Fibroblast of upper back skin (primary cell): ENCODE results near the gene GRK4.
"Not testable (repeated sequence)": the region's sequence is repeated elsewhere in the genome, so short reads cannot be mapped to it uniquely, and the experiment has no call there.

Experiments
- DNase-seq: peaks from one replicate; pipeline ENCODE4 v3.0.0-alpha.2; 2013

The GRK4 gene

DNA sequence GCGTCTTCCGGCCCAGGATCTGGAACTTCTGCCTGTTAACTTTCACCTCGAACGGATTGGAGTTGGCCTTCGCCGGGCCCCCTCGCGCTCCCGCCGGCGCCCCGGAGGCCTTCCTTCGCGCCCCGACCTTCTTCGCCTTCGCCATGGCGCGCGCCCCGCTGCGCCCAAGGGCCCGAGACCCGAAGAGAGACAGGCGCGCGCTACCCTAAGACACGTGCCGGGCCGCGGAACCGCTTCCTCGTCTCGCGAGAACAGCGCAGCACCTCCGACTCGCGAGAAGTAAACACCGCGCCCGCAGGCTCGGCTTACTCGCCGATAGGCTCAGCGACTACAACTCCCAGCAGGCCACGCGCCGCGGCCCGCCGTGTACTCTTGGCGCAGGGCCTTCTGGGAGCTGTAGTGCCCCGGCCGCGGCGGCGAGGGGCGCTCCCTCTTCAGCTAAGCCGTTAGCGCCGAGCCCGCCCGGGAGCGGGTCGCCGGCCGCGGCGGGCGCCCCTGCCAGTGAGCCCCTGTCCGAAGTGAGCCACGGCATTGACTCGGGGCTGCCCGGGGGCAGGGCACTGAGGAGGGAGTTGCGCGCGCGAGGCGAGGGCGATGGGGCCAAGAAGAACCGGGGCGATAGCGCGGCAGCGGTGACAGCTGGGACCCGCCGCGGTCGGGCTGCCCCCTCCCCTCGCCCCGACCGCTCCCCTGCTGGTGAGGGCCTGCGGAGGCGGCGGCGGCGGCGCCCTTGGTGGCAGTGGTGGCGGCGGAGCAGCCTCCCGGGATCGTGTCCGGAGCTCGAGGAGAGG, at the start of gene GRK4, which contains the start of gene NOP14:
Gene GRK4, plus strand, starts transcription at position 397 of the 791 bp plus-strand sequence. CDS start 500 bp downstream, outside the sequence.
Gene NOP14, minus strand, starts transcription at position 232 of the 791 bp plus-strand sequence. Its CDS starts 87 bp downstream, at position 145.
- peak; percentile 98 for DNase-seq

DNA sequence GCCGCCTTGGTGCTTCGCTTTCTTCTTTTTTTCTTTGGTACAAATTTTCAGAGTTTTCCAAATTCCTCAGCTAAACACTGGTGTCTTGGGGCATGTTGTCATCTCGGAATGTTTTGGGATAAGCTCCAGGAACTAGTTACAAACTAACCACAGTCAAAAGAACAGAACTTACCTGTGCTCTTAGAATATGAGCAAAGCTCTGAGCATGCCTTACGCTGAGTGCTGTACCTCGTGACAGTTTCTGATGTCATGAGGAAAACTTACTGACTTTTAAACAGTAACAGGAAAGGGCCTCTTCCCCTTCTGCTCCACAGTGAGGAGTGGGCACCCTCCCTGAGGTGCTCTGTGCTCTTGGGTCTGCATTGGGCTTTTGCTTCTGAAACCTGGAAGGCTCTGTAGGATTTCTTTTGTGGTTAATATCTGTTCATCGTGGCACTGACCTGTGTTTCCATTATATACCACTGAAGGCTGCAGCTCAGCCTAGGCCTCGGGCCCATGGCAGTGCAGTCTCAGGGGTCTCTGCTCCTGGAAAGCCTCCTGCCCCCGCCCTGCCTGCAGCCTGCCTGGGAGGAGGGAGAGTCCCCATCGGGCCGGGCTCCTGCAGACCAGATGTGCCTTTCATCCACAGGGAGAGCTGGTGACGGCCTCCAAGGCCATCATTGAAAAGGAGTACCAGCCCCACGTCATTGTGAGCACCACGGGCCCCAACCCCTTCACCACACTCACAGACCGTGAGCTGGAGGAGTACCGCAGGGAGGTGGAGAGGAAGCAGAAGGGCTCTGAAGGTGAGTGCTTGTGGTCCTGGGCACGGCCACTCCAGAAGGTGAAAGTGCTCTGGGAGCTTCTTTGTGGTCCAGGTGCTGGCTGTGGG, 48.9 kb upstream of the GRK4 start:
- DNase-seq = no peak

DNA sequence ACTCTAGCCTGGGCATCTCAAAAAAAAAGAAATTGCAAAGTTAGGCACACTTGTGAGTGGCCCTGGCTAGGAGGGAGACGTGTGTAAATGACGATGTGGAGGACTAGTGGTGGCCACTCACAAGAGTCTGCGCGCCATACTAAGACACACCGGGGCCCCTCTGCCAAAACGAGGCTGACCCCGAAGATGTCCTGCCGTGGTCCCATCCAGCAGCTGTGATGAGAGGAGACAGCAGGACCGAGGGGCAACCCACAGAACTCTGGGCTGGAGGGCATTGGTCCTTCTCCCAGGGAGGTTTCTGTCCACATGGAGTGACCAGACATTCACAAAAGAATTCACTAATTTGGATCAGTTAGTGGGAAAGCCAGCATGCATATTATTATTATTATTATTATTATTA, 47.6 kb upstream of the GRK4 start:
- DNase-seq = no peak

DNA sequence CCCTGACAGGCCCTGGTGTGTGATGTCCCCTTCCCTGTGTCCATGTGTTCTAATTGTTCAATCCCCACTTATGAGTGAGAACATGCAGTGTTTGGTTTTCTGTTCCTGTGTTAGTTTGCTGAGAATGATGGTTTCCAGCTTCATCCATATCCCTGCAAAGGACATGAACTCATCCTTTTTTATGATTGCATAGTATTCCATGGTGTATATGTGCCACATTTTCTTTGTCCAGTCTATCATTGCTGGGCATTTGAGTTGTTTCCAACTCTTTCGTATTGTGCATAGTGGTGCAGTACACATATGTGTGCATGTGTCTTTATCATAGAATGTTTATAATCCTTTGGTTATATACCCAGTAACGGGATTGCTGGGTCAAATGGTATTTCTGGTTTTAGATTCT, 46.7 kb upstream of the GRK4 start:
- not testable (repeated sequence) for DNase-seq

DNA sequence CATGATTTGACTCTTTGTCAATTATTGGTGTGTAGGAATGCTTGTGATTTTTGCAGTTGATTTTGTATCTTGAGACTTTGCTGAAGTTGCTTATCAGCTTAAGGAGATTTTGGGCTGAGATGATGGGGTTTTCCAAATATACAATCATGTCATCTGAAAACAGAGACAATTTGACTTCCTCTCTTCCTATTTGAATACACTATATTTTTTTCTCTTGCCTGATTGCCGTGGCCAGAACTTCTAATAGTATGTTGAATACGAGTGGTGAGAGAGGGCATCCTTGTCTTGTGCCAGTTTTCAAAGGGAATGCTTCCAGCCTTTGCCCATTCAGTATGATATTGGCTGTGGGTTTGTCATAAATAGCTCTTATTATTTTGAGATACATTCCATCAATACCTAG, 45.1 kb upstream of the GRK4 start:
- not testable (repeated sequence) for DNase-seq

DNA sequence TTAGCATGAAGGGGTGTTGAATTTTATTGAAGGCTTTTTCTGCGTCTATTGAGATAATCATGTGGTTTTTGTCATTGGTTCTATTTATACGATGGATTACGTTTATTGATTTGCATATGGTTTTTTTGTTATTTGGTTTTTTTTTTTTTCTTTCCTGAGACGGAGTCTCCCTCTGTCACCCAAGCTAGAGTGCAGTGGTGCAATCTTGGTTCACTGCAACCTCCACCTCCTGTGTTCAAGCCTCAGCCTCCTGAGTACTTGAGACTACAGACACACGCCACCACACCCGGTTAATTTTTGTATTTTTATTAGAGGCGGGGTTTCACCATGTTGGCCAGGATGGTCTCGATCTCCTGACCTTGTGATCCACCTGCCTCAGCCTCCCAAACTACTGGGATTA, 44.7 kb upstream of the GRK4 start:
- not testable (repeated sequence) for DNase-seq

DNA sequence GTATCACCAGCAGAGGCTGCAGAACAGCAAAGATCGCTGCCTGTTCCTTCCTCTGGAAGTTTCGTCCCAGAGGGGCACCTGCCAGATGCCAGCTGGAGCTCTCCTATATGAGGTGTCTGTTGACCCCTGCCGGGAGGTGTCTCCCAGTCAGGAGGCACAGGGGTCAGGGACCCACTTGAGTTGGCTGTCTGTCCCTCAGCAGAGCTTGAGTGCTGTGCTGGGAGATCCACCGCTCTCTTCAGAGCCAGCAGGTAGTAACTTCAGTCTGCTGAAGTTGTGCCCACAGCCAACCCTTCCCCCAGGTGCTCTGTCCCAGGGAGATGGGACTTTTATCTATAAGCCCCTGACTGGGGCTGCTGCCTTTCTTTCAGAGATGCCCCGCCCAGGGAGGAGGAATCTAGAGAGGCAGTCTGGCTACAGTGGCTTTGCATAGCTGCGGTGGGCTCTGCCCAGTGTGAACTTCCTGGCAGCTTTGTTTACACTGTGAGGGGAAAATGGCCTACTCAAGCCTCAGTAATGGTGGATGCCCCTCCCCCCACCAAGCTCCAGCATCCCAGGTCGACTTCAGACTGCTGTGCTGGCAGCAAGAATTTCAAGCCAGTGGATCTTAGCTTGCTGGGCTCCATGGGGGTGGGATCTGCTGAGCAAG, 40.8 kb upstream of the GRK4 start:
- DNase-seq = peak; percentile 56

DNA sequence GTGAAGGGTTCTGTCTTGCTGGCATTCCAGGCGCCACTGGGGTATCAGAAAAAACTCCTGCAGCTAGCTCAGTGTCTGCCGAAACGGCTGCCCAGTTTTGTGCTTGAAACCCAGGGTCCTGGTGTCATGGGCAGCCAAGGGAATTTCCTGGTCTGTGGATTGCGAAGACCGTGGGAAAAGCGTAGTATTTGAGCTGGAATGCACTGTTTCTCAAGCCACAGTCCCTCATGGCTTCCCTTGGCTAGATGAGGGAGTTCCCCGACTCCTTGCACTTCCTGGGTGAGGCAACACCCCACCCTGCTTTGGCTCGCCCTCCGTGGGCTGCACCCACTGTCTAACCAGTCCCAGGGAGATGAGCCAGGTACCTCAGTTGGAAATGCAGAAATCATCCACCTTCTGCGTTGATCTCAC, 40.2 kb upstream of the GRK4 start:
- no peak for DNase-seq

DNA sequence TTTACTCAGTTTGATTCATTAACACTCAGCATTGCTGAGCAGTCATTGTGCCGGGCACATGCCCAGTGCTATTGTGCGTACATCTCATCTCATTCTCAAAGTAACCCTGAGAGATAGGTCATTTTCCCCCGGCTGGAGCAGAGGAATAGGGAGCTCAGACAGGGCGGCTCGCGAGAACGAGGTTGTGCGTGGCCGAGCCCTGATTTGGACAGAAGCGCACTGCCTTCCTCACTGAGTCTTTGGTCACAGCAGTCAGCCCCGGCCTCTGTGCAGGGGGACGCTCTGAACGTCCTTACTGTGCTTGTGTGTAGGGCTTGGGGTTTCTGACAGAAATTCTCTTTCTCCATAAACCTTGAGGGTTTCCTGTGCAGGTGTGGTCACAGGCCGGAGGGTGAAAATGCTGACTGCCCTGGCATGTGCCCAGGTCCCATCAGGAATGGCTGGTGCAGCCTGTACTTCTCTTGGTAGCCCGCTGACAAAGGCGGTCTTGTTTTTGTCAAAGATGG, 39.6 kb upstream of the GRK4 start:
- no peak for DNase-seq

DNA sequence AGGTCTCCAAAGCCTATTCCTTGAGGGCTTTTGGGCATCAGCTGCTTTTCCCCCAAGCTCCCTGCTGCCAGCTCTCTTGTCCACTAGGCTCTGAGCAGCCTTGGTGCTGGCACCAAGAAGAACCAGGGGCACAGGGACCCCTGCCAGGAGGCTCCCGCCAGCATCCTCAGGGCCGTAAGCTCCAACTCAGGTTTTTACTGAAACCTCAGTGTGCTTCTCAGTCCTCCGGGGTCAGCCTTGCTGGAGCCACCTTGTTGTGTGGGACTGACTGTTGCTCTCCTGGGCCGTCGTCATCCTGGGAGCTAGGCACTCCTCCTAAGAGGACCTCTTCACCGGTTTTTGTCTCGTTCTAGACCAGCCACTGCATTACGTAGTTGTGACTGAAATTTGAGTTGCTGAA, 39.1 kb upstream of the GRK4 start:
- DNase-seq = no peak

DNA sequence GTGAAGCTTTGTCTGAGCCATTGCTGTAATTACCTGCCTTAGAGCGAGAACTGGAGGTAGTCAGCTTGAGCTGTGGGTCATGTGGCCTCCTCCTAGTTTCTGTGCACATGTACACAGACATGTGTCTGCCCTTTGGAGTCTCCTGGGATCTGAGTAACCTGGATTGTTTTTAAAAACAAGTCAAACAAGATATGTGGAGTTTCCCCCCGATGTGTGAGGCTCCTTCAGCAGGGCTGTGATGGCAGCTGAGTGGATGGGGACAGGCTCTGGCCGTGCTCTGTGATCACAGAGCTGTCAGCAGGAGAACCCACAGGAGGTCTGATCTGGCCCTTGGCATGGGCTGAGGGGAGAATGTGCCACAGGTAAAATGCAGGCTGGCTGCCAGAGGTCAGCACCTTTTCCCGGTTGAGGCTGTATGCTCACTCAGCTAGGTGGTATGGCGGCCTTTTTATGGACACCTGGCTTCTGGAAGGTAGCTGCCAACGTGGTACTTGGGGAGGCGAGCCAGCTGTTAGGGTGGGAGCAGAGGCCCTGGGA, 38.5 kb upstream of the GRK4 start:
- DNase-seq = no peak

DNA sequence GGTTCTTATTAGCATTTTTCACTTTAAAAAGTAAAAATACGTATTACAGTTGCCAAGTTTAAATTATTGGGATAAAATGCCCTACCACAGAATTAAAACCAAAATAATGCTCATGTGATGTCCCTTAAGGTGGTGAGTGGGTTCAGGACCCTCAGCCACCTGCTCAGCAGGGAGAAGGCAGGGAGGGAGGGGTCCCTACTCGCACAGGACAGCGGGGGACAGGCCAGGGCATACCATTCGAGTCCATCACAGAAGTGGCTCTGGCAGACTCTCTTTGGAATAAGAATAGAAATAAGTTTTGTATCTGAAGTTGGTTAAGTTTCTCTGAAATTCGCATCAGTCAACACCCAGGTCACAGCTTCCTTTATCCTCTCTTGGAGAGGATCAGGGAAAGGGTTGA, 37.9 kb upstream of the GRK4 start:
- no peak for DNase-seq

DNA sequence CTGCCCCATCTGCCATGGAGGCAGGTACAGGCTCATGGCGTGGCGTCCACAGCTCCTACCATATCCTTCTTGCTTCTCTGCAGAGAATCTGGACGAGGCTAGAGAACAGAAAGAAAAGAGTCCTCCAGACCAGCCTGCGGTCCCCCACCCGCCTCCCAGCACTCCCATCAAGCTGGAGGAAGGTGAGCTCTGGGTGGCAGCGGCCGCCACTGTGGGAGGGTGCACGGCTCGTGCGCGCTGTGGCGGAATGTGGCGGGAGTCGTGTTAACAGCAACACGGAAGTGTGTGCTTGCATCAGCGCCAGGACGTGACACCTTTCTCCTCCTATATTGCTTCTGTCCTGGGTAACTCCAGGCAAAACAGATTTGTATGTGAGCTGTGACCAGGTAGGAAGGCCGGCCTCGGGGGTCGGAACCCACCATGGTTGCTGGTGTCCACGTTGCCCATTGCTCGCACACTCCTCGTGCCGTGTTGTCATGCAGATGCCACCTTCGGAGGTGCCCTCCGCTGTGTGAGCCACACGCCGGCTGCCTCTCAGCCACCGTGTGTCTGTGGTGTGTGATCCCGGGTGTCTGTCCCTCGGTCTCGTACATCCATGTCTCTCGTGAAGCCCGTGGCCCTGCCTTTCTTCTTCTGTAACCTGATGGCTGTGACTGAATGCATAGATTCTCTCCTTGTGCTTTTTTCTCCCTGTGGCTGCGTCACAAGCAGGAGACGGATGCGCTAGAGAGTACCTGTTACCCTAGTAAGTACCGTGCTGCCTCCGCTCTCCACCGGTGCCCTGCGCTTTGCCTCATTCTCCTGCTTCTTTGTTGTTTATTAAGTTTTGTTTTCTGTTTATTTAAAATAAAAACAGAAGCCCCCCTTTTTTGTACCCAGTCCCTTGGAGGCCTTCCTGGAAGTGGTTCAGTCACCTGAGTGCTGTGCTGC, 37.2 kb upstream of the GRK4 start:
- no peak for DNase-seq

DNA sequence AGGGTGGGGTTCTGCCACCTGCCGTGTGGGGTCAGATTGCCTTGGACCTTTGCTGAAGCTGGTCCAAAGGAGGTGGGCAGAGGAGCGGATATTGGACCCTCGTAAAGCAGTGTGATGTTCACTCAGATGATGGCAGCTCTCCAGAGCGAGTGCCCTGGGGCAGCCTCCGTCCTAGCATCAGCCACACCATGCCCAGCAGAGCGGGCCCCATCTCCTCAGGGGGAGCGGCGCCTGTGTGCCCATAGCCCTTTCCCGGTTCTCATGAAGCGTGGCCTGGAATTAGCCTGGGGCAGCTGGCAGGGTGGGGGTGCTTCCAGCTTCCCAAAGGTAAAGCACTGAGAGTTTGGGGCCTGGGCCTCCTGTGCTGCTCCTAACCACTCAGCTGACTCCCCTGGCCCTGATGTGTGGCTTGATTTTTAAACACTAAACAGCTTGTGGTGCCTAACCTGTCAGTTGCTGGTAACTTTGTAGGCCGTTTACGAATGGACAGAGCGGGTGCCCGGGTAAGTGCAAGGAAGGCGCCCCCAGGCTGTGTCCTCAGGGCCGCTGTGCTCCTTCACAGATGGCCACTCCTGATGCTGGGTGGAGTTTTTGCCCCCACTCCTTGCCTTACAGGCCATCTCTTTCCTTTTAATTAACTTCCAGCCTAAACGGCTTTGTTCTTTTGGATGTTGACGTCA, 36.2 kb upstream of the GRK4 start:
- no peak for DNase-seq

DNA sequence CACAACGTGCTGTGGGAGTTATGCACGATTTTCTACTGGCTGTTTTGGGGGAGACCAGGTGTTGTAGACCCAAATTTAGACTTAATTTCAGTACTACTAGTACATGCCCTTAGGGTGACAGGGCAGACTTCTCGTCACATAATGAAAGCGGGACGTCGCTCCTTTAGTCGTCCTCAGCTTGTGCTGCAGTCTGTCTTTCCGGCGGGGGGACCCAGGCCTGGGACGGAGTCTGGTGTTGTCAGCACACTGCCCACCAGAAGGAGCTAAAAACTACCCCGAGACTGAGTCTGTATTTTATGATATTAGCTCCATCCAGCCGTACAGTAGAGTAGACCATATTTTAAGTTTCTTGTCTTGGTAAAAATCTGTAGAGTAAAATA, 35.7 kb upstream of the GRK4 start:
- no peak for DNase-seq

DNA sequence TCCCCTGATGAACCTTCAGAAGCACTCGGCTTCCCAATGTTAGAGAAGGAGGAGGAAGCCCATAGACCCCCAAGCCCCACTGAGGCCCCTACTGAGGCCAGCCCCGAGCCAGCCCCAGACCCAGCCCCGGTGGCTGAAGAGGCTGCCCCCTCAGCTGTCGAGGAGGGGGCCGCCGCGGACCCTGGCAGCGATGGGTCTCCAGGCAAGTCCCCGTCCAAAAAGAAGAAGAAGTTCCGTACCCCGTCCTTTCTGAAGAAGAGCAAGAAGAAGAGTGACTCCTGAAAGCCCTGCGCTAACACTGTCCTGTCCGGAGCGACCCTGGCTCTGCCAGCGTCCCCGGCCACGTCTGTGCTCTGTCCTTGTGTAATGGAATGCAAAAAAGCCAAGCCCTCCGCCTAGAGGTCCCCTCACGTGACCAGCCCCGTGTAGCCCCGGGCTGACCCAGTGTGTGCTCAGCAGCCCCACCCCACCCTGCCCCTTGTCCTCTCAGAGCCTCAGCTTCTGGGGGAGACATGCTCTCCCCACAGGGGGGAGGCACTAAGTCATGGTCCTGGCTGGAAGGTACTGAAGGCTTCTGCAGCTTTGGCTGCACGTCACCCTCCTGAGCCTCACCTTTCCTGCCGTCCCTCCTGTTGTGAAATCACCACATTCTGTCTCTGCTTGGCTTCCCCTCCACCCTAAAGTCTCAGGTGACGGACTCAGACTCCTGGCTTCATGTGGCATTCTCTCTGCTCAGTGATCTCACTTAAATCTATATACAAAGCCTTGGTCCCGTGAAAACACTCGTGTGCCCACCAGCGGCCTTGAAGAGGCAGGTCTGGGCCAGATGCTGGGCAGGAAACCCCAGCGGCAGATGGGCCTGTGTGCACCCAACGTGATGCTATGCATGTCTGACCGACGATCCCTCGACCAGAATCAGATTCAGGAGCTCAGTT, 34.9 kb upstream of the GRK4 start:
- DNase-seq = no peak

DNA sequence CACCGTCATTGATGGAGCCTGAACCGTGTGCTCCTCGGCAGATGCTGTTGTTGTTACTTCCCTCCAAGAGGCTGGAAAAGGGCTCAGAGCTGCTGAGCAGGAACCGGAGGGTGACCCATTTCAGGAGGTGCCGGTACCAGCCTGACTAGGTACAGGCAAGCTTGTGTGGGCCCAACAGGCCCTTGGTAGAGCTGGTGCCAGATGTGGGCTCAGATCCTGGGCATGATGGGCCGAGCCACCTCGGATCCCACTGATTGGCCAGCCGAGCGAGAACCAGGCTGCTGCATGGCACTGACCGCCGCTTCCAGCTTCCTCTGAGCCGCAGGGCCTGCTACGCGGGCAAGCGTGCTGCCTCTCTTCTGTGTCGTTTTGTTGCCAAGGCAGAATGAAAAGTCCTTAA, 33.9 kb upstream of the GRK4 start:
- no peak for DNase-seq

DNA sequence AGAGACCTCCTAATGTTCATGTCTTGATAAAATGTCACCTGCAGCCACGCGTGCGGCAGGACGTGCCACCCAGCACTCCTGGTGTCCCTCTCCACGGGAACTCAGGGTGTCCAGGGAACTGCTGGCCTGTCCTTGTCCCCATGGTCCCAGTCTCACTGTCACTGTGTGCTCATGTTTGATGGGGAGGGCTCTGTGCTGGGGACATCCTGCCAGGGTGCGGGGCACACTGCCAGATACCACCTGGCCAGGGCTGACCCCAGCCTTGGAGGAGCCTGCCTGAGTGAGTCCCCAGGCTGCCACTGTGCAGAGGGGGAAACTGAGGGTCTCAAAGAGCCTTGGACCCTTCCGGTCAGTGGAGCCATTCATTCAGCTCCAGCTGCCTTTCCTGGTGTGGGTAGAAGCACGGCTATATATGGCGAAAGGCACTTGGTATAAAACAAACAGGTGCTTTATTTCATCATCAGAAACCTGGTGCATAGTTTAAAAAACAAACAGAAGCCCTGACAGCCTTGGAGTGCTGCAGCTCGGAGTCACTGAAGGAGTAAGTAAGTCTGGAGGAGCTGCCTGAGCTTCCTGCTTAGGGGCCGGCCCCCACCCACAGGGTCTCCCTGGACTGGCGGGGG, 33.1 kb upstream of the GRK4 start:
- no peak for DNase-seq

DNA sequence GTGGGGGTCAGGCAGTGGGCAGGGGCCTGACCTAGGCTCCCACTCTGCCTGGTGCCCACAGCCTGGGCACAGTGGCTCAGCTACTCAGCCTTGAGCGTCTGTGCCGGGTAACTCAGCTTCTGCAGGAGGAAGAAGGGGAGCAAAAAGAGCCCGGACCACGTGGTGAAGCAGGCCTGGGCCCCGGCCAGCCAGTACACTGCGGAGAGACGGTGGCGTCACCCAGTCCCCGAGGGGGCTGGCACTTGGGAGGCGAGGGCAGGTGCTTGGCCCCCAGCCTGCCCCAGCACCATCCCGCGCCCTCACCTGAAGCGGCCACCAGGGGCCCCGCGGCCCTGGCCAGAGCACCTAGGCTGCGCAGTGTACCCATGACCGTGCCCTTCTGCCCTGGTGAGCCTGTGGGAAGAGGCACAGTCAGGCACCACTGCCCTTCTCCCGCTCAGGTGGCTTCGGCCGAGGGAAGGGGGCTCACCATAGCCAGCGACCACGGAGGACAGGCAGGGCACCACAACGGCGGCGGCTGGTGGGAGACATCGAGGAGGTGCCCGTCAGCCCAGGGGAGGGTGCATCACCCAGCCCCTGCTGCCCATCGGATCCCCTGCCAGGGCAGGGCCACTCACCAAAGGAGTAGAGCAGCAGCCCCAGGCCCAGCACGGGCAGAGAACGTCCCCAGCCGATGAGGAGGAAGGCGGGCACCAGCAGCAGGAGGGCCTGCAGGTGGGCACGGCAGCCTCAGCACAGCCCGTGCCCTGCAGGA, 32.4 kb upstream of the GRK4 start:
- DNase-seq = no peak
